Measurements from ENCODE around the gene RC3H1. TPM values are rescaled to one million over a fixed set of nuclear protein-coding genes. Genes with fewer than 3 reads are reported as not detected.

The RC3H1 gene
- total and polyA plus RNA-seq, 3 donors from 2014 or later, result 14.3 to 40.9 (median 39.8) TPM

- H3K27ac ChIP-seq, result no peak overlapping the region
- intact Hi-C loops (cut with DNase I; ENCODE audit: low total_unique reads), result no loop called here
- DNase-seq, result no peak
- WGBS, 2 donors, result 92 to 94% methylated on average over 1 of the region's 1 CpG
- H3K9me3 ChIP-seq, result no peaks in the 10 kb centered on the region
- no peak for TF ChIP-seq CTCF (IDR thresholded peaks at IDR 0.05)
- no peak for TF ChIP-seq POLR2A (IDR thresholded peaks at IDR 0.05)
- no peaks in the 10 kb centered on the region for H3K4me1 ChIP-seq
- H3K4me3 ChIP-seq, result no peak overlapping the region
- H3K36me3 ChIP-seq (ENCODE audit: low read depth, missing control alignments), result no peaks in the 10 kb centered on the region
- no peaks in the 10 kb centered on the region for H3K27me3 ChIP-seq
Measured at GRCh38 chr1:174032671-174033222, 10.6 kb upstream of the RC3H1 start.

- WGBS, 2 donors, result 69 to 71% methylated on average over 2 of the region's 2 CpGs
- Histone ChIP-seq H3K36me3 (ENCODE audit: low read depth, missing control alignments) (no peaks in the 10 kb centered on the region), H3K4me1 (no peaks in the 10 kb centered on the region), H3K27ac (no peak overlapping the region), H3K4me3 (no peak overlapping the region), H3K9me3 (no peaks in the 10 kb centered on the region), H3K27me3 (no peaks in the 10 kb centered on the region)
- DNase-seq, result no peak
- TF ChIP-seq CTCF (IDR thresholded peaks at IDR 0.05) (no peak), POLR2A (IDR thresholded peaks at IDR 0.05) (no peak)
- intact Hi-C loops (cut with DNase I; ENCODE audit: low total_unique reads), result no loop called here
Measured at GRCh38 chr1:174031099-174031498, 8.9 kb upstream of the RC3H1 start.

DNA sequence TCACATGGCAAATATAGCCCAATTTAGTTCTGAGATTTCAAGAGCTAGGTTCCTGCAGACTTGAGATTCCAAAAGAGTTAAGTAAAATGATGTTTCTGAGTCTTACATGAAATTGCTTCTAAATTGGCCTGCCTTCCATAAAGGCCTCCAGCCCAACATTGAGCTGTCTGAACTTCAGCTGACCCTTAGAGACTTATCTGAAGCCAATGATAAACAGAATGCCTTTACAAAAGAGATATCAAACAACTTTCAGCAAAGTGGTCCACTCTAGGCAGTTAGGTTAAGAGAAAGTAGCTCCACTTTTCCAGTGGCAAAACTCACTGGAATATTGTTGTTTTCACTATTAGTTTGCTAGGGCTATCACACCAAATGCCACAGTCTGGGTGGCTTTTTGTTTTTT, 6.3 kb upstream of the RC3H1 start:
- Histone ChIP-seq H3K4me1 (peaks cover 2% of the 10 kb centered on the region), H3K27me3 (no peaks in the 10 kb centered on the region), H3K27ac (no peak overlapping the region), H3K9me3 (no peaks in the 10 kb centered on the region), H3K36me3 (ENCODE audit: low read depth, missing control alignments) (no peaks in the 10 kb centered on the region), H3K4me3 (no peak overlapping the region)
- TF ChIP-seq POLR2A (IDR thresholded peaks at IDR 0.05) (no peak), CTCF (IDR thresholded peaks at IDR 0.05) (no peak)
- intact Hi-C loops (cut with DNase I; ENCODE audit: low total_unique reads), result no loop called here
- no peak for DNase-seq

GRCh38 chr1:174023440-174023839, 1.3 kb upstream of the RC3H1 start:
- 29 to 31% methylated on average over 3 of the region's 3 CpGs for WGBS, 2 donors
- intact Hi-C loops (cut with DNase I; ENCODE audit: low total_unique reads), result no loop called here
- peaks cover 18% of the 10 kb centered on the region for H3K4me1 ChIP-seq
- H3K36me3 ChIP-seq (ENCODE audit: low read depth, missing control alignments), result no peaks in the 10 kb centered on the region
- no peaks in the 10 kb centered on the region for H3K9me3 ChIP-seq
- peak overlapping the region in 1 of 2 donors; percentile 98 for H3K4me3 ChIP-seq
- H3K27ac ChIP-seq, result peak overlapping the region; percentile 96 to 98
- no peaks in the 10 kb centered on the region for H3K27me3 ChIP-seq
- TF ChIP-seq POLR2A (IDR thresholded peaks at IDR 0.05) (no peak), CTCF (IDR thresholded peaks at IDR 0.05) (no peak)
- no peak for DNase-seq

DNA sequence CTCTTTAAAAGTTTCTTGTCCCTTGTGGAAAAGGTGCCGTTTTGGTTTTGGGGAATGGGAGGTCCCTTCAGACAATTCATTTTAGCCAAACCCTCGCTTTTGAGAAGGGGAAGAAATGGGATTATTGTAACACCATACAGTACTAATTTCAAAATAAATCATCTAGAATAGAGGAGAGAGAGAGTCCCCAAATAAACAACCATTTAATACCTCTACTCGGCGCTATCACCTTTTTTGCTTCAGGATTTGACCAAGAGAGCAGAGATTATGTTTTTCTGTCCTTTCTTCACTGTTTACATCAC, 770 bp upstream of the RC3H1 start:
- Histone ChIP-seq H3K36me3 (ENCODE audit: low read depth, missing control alignments) (no peaks in the 10 kb centered on the region), H3K27ac (peak overlapping the region; percentile 96 to 98), H3K9me3 (no peaks in the 10 kb centered on the region), H3K4me3 (peak overlapping the region; percentile 98 to 99), H3K27me3 (no peaks in the 10 kb centered on the region), H3K4me1 (peaks cover 23% of the 10 kb centered on the region)
- no peak for TF ChIP-seq CTCF (IDR thresholded peaks at IDR 0.05)
- no peak for TF ChIP-seq POLR2A (IDR thresholded peaks at IDR 0.05)
- intact Hi-C loops (cut with DNase I; ENCODE audit: low total_unique reads), result no loop called here
- 14 to 15% methylated on average over 4 of the region's 4 CpGs for WGBS, 2 donors
- no peak for DNase-seq

Measured in testis (tissue), 3 donors.